ENCODE results near the gene MEGF6.

MEGF6 gene

GRCh38 chr1:3530086-3530925 is 81.0 kb downstream of the MEGF6 start:
- Histone ChIP-seq H3K9ac (ENCODE audit: insufficient read length) (peak overlapping the region; percentile 66), H3K27ac (no peak overlapping the region), H3K36me3 (ENCODE audit: insufficient read depth, low read length) (no peaks in the 10 kb centered on the region), H3K4me3 (peak overlapping the region; percentile 77), H3K9me3 (ENCODE audit: low read depth, low read length) (no peaks in the 10 kb centered on the region)
- no peak for DNase-seq (ENCODE audit: low read depth, low spot score)
- TF ChIP-seq POLR2AphosphoS5 (IDR thresholded peaks at IDR 0.05; ENCODE audit: borderline replicate concordance, low read depth, low read length): no peak
- TF ChIP-seq FOXP2 (optimal IDR thresholded peaks at IDR 0.05; ENCODE audit: control extremely low read depth, extremely low read length, insufficient read depth): no peak
- no peak for TF ChIP-seq EZH2 (IDR thresholded peaks at IDR 0.05)

DNA sequence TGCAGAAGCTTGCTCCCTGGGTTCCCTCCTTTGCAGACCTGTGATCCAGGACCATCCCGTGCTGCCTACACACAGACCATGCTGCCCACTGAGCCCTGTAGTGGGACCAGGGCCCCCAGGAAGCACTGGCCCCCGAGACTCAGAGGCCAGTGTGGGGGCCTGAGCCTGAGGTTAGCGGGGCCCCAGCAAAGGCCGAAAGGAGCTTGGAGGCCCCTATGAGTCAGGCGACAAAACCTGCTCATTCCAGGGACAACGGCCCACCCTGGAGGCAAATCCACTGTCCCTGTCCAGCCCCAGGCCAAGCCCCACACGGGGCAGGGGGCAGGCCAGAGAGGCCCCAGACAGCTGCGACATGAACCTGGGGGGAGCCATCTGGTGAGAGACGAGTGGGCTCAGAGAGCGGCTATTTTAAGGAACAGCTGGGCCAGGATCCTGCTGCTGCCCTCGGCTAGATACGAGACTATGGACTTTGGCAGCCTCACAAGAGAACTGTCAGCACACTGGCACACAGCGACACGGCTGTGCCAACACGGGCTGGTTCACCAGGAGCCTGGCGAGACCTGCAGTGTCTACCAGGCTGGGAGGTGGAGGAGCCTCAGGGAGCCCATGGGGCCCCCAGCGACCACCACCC is 82.1 kb downstream of the MEGF6 start:
- Histone ChIP-seq H3K36me3 (ENCODE audit: insufficient read depth, low read length) (no peaks in the 10 kb centered on the region), H3K9me3 (ENCODE audit: low read depth, low read length) (no peaks in the 10 kb centered on the region), H3K27ac (no peak overlapping the region), H3K4me3 (no peak overlapping the region), H3K9ac (ENCODE audit: insufficient read length) (no peak overlapping the region)
- DNase-seq (ENCODE audit: low read depth, low spot score): no peak
- TF ChIP-seq EZH2 (IDR thresholded peaks at IDR 0.05) (no peak), POLR2AphosphoS5 (IDR thresholded peaks at IDR 0.05; ENCODE audit: borderline replicate concordance, low read depth, low read length) (no peak), FOXP2 (optimal IDR thresholded peaks at IDR 0.05; ENCODE audit: control extremely low read depth, extremely low read length, insufficient read depth) (no peak)

GRCh38 chr1:3527774-3528173 is 83.5 kb downstream of the MEGF6 start:
- H3K4me3 ChIP-seq: no peak overlapping the region
- DNase-seq (ENCODE audit: low read depth, low spot score): no peak
- H3K36me3 ChIP-seq (ENCODE audit: insufficient read depth, low read length): no peaks in the 10 kb centered on the region
- H3K27ac ChIP-seq: no peak overlapping the region
- TF ChIP-seq EZH2 (IDR thresholded peaks at IDR 0.05) (no peak), POLR2AphosphoS5 (IDR thresholded peaks at IDR 0.05; ENCODE audit: borderline replicate concordance, low read depth, low read length) (no peak), FOXP2 (optimal IDR thresholded peaks at IDR 0.05; ENCODE audit: control extremely low read depth, extremely low read length, insufficient read depth) (no peak)
- H3K9ac ChIP-seq (ENCODE audit: insufficient read length): no peak overlapping the region
- H3K9me3 ChIP-seq (ENCODE audit: low read depth, low read length): no peaks in the 10 kb centered on the region

GRCh38 chr1:3525551-3526482 is 85.5 kb downstream of the MEGF6 start:
- Histone ChIP-seq H3K4me3 (no peak overlapping the region), H3K9ac (ENCODE audit: insufficient read length) (no peak overlapping the region), H3K36me3 (ENCODE audit: insufficient read depth, low read length) (no peaks in the 10 kb centered on the region), H3K9me3 (ENCODE audit: low read depth, low read length) (no peaks in the 10 kb centered on the region), H3K27ac (no peak overlapping the region)
- no peak for TF ChIP-seq EZH2 (IDR thresholded peaks at IDR 0.05)
- no peak for TF ChIP-seq POLR2AphosphoS5 (IDR thresholded peaks at IDR 0.05; ENCODE audit: borderline replicate concordance, low read depth, low read length)
- TF ChIP-seq FOXP2 (optimal IDR thresholded peaks at IDR 0.05; ENCODE audit: control extremely low read depth, extremely low read length, insufficient read depth): no peak
- no peak for DNase-seq (ENCODE audit: low read depth, low spot score)

DNA sequence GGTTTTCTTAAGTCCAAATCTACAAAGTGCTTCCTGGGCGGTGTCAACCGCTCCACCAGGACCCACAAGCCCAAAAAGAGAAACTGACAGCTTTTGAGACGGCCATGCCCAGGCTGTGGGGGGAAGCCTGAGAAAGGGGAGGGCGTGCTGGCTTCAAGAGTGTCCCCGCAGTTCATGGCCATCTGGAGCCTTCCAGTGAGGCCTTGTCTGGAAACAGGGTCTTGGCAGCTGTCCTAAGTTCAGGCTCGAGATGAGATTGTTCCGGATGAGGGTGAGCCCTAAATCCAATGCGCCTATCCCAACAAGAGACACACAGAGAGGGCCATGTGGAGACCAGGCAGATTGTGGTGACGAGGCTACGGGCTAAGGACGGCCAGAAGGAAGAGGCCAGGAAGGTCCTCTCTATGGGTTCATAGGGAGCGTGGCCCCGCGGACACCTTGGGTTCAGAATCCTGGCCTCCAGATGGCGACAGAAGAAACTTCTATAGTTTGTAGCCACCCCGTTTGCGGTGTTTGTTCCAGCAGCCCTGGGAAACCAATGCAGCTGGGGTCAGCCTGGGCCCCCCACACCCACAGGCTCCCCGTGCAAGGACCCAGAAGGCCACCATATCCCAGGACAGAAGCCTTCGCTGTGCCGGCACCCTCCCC is 86.6 kb downstream of the MEGF6 start:
- TF ChIP-seq FOXP2 (optimal IDR thresholded peaks at IDR 0.05; ENCODE audit: control extremely low read depth, extremely low read length, insufficient read depth): no peak
- no peak for TF ChIP-seq POLR2AphosphoS5 (IDR thresholded peaks at IDR 0.05; ENCODE audit: borderline replicate concordance, low read depth, low read length)
- TF ChIP-seq EZH2 (IDR thresholded peaks at IDR 0.05): no peak
- DNase-seq (ENCODE audit: low read depth, low spot score): no peak
- H3K27ac ChIP-seq: no peak overlapping the region
- H3K4me3 ChIP-seq: no peak overlapping the region
- H3K9ac ChIP-seq (ENCODE audit: insufficient read length): no peak overlapping the region
- H3K36me3 ChIP-seq (ENCODE audit: insufficient read depth, low read length): no peaks in the 10 kb centered on the region
- H3K9me3 ChIP-seq (ENCODE audit: low read depth, low read length): no peaks in the 10 kb centered on the region

DNA sequence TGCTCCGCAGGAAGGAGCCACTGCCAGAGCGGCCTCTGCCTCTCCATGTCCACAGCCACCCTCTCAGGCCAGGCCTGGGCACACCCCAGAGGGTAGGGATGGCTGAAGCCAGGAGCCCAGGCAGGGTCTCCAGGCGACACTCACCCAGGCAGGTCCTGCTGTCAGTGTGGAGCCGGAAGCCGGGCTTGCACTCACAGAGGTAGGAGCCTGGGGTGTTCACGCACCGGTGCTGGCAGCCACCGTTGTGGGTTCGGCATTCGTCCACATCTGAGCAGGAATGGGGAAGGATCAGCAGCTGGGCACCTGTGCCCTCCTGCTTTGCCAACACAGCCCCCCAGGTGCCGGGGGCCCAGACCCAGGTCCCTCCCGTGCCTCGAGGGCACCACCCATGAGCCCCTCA is 87.3 kb downstream of the MEGF6 start:
- Histone ChIP-seq H3K36me3 (ENCODE audit: insufficient read depth, low read length) (no peaks in the 10 kb centered on the region), H3K9me3 (ENCODE audit: low read depth, low read length) (no peaks in the 10 kb centered on the region), H3K27ac (no peak overlapping the region), H3K4me3 (no peak overlapping the region), H3K9ac (ENCODE audit: insufficient read length) (no peak overlapping the region)
- no peak for TF ChIP-seq EZH2 (IDR thresholded peaks at IDR 0.05)
- no peak for TF ChIP-seq POLR2AphosphoS5 (IDR thresholded peaks at IDR 0.05; ENCODE audit: borderline replicate concordance, low read depth, low read length)
- TF ChIP-seq FOXP2 (optimal IDR thresholded peaks at IDR 0.05; ENCODE audit: control extremely low read depth, extremely low read length, insufficient read depth): no peak
- no peak for DNase-seq (ENCODE audit: low read depth, low spot score)

- no peaks in the 10 kb centered on the region for H3K36me3 ChIP-seq (ENCODE audit: insufficient read depth, low read length)
Observed at GRCh38 chr1:3522564-3523265, 88.6 kb downstream of the MEGF6 start.

More at GRCh38 chr1:3522564-3523265, 88.6 kb downstream of the MEGF6 start:
- TF ChIP-seq FOXP2 (optimal IDR thresholded peaks at IDR 0.05; ENCODE audit: control extremely low read depth, extremely low read length, insufficient read depth): no peak
- TF ChIP-seq EZH2 (IDR thresholded peaks at IDR 0.05): no peak
- TF ChIP-seq POLR2AphosphoS5 (IDR thresholded peaks at IDR 0.05; ENCODE audit: borderline replicate concordance, low read depth, low read length): no peak
- no peak for DNase-seq (ENCODE audit: low read depth, low spot score)
- peak overlapping the region; percentile 30 for H3K4me3 ChIP-seq
- peak overlapping the region; percentile 75; the same call in 1 of the 2 replicates for H3K27ac ChIP-seq
- no peaks in the 10 kb centered on the region for H3K9me3 ChIP-seq (ENCODE audit: low read depth, low read length)
- H3K9ac ChIP-seq (ENCODE audit: insufficient read length): no peak overlapping the region
